IMR-90 (cell line): Measurements from ENCODE around the gene TMUB1. TPM values are rescaled to one million over a fixed set of nuclear protein-coding genes. Genes with fewer than 3 reads are reported as not detected.

ENCODE experiments used
- ATAC-seq: fragments of 200-7000 bp; cut with Tn5 transposase; 2 replicates; pipeline ENCODE4 v1.9.1; 2020; ENCODE audit warnings: low read depth, mild to moderate bottlenecking, moderate library complexity
- BruUV-seq: library from RNA; stranded (reverse); fragments of 400-500 nt; replicated peaks from 2 replicates; lab custom pipeline; 2021; lab: Mats Ljungman, UMichigan
- CTCF ChIA-PET: fragments of 300-600 bp; formaldehyde crosslinking; extraction: SDS; loops from one replicate; lab custom pipeline; 2021; ENCODE audit warnings: antibody characterized with exemption; lab: Yijun Ruan, JAX
- POLR2A ChIA-PET: fragments of 300-600 bp; sonication (Branson Sonifier 250); formaldehyde crosslinking; loops from one replicate; lab custom pipeline; 2022; ENCODE audit warnings: antibody characterized with exemption; ENCODE audit not compliant: unreplicated experiment; lab: Charles Lee
- DNase-seq: peaks from one replicate; pipeline ENCODE4 v3.0.0; 2013
- H2AFZ ChIP-seq: replicated peaks from 2 replicates; pipeline ENCODE3; 2013; ENCODE audit warnings: low read length, mild to moderate bottlenecking; ENCODE audit not compliant: poor library complexity
- H2AK5ac ChIP-seq: 2 replicates; pipeline ENCODE4 v1.6.1; 2013; ENCODE audit warnings: low read depth, low read length, inconsistent platforms
- H2AK9ac ChIP-seq: replicated peaks from 2 replicates; pipeline ENCODE3; 2013; ENCODE audit warnings: mild to moderate bottlenecking, low read depth, low read length, moderate library complexity; ENCODE audit not compliant: poor library complexity
- H2BK120ac ChIP-seq: 2 replicates; pipeline ENCODE4 v1.6.1; 2013; ENCODE audit warnings: low read depth, low read length, inconsistent platforms
- H2BK15ac ChIP-seq: 3 replicates; pipeline ENCODE4 v1.6.1; 2013; ENCODE audit warnings: low read depth, low read length, inconsistent platforms
- H2BK20ac ChIP-seq: 2 replicates; pipeline ENCODE4 v1.6.1; 2013; ENCODE audit warnings: low read depth, mild to moderate bottlenecking, inconsistent platforms, low read length, moderate library complexity
- H2BK5ac ChIP-seq: 2 replicates; pipeline ENCODE4 v1.6.1; 2013; ENCODE audit warnings: mild to moderate bottlenecking, low read depth, low read length, inconsistent platforms; ENCODE audit not compliant: poor library complexity, severe bottlenecking
- H3K14ac ChIP-seq: replicated peaks from 2 replicates; pipeline ENCODE4 v1.6.1; 2013; ENCODE audit warnings: low read depth, low read length, inconsistent platforms
- H3K18ac ChIP-seq: 2 replicates; pipeline ENCODE4 v1.6.1; 2013; ENCODE audit warnings: low read depth, low read length, control low read depth
- H3K23ac ChIP-seq: 2 replicates; pipeline ENCODE4 v1.6.1; 2013; ENCODE audit warnings: low read depth, low read length, inconsistent platforms
- H3K27ac ChIP-seq: 2 replicates; pipeline ENCODE4 v1.5.1; 2013; ENCODE audit warnings: mild to moderate bottlenecking, control low read depth, low read length; ENCODE audit not compliant: insufficient read depth
- H3K27me3 ChIP-seq: 2 replicates; pipeline ENCODE4 v1.6.1; 2013; ENCODE audit warnings: low read length; ENCODE audit not compliant: control insufficient read depth, insufficient read depth
- H3K36me3 ChIP-seq: 2 replicates; pipeline ENCODE4 v1.6.1; 2013; ENCODE audit warnings: low read length, mixed read lengths; ENCODE audit not compliant: control insufficient read depth, insufficient read depth
- H3K4ac ChIP-seq: 2 replicates; pipeline ENCODE4 v1.6.1; 2013; ENCODE audit warnings: low read depth, low read length, inconsistent platforms
- H3K4me1 ChIP-seq: 2 replicates; pipeline ENCODE4 v1.6.1; 2013; ENCODE audit warnings: low read length, mixed read lengths; ENCODE audit not compliant: control insufficient read depth, insufficient read depth
- H3K4me2 ChIP-seq: 2 replicates; pipeline ENCODE4 v1.6.1; 2013; ENCODE audit warnings: low read depth, mild to moderate bottlenecking, control low read depth, low read length, moderate library complexity
- H3K4me3 ChIP-seq: 2 replicates; pipeline ENCODE4 v1.5.1; 2013; ENCODE audit warnings: low read depth, mild to moderate bottlenecking, control low read depth, low read length, moderate library complexity; ENCODE audit not compliant: insufficient read depth
- H3K56ac ChIP-seq: 2 replicates; pipeline ENCODE4 v1.6.1; 2013; ENCODE audit warnings: low read length, inconsistent platforms; ENCODE audit not compliant: insufficient read depth; ENCODE audit errors: extremely low read depth
- H3K79me1 ChIP-seq, 2 experiments: 2 replicates each; pipeline ENCODE4 v1.6.1; 2013; ENCODE audit warnings: low read length in 2 of 2, inconsistent platforms in 1 of 2, low read depth in 1 of 2
- H3K9ac ChIP-seq: 2 replicates; pipeline ENCODE4 v1.6.1; 2013; ENCODE audit warnings: low read depth, low read length, control low read depth
- H3K9me1 ChIP-seq: 2 replicates; pipeline ENCODE4 v1.6.1; 2013; ENCODE audit warnings: low read length, inconsistent platforms; ENCODE audit not compliant: insufficient read depth
- H3K9me3 ChIP-seq: 2 replicates; pipeline ENCODE4 v1.6.1; 2013; ENCODE audit warnings: low read length; ENCODE audit not compliant: control insufficient read depth, insufficient read depth
- H4K20me1 ChIP-seq: 2 replicates; pipeline ENCODE4 v1.6.1; 2013; ENCODE audit warnings: low read length, inconsistent platforms; ENCODE audit not compliant: insufficient read depth
- H4K5ac ChIP-seq: 2 replicates; pipeline ENCODE4 v1.6.1; 2013; ENCODE audit warnings: mild to moderate bottlenecking, low read depth, low read length, control low read depth
- H4K8ac ChIP-seq, 2 experiments: 2 replicates each; pipeline ENCODE4 v1.6.1; 2013; ENCODE audit warnings: low read depth in 2 of 2, low read length in 2 of 2, control low read depth in 1 of 2, inconsistent platforms in 1 of 2
- H4K91ac ChIP-seq: 2 replicates; pipeline ENCODE4 v1.6.1; 2013; ENCODE audit warnings: low read depth, low read length, inconsistent platforms; ENCODE audit not compliant: insufficient read depth
- CEBPB ChIP-seq: IDR thresholded peaks from 2 replicates; pipeline ENCODE4 v1.6.1; 2012; ENCODE audit warnings: low read depth, low read length, improper control_type of control experiment
- CHD1 ChIP-seq: IDR thresholded peaks from 2 replicates; pipeline ENCODE4 v1.6.1; 2012; ENCODE audit warnings: low read depth, low read length, improper control_type of control experiment
- FOS ChIP-seq: fragments of 150-350 bp; IDR thresholded peaks from 2 replicates; pipeline ENCODE4 v1.6.1; 2016; ENCODE audit warnings: low read depth, low read length
- MAFK ChIP-seq: IDR thresholded peaks from 2 replicates; pipeline ENCODE4 v1.6.1; 2012; ENCODE audit warnings: low read depth, low read length, improper control_type of control experiment
- MAZ ChIP-seq: IDR thresholded peaks from 2 replicates; pipeline ENCODE4 v1.6.1; 2012; ENCODE audit warnings: low read depth, mild to moderate bottlenecking, low read length, improper control_type of control experiment, moderate library complexity, borderline replicate concordance
- WGBS, 2 experiments: methylation state at CpG; one replicate each; pipeline versions ENCODE4 v1.1.5 to v1.1.7; 2013; ENCODE audit warnings: missing lambda C conversion rate in 2 of 2; ENCODE audit not compliant: insufficient read length in 1 of 2; ENCODE audit errors: extremely low coverage in 2 of 2; 5-methylcytosine and 5-hydroxymethylcytosine counted together
- dilution Hi-C: fragments of 300-500 bp; cut with HindIII; formaldehyde crosslinking; loops from one replicate; pipeline ENCODE4 v1.14.3; 2018; ENCODE audit warnings: low sequenced_read_pairs; ENCODE audit not compliant: unreplicated experiment
- in situ Hi-C: fragments of 300-500 bp; cut with MboI; formaldehyde crosslinking; loops from 3 replicates; pipeline ENCODE4 v1.14.3; 2019; ENCODE audit warnings: low sequenced_read_pairs, inconsistent platforms, mixed read lengths
- intact Hi-C: fragments of 100-400 bp; cut with micrococcal nuclease; formaldehyde crosslinking; loops from 2 replicates; pipeline ENCODE4 v1.10.0; 2022
- polyA plus RNA-seq, 3 experiments: library from polyadenylated mRNA; depleted of rRNA; stranded (reverse); fragments of >200 nt; gene quantifications; 2 replicates each; pipeline ENCODE4 v1.2.3, GENCODE V29; 2012; ENCODE audit warnings: low replicate concordance in 1 of 3
- total RNA-seq: library from RNA; depleted of rRNA; stranded (reverse); fragments of >200 nt; gene quantifications from 2 replicates; pipeline ENCODE4 v1.2.3, GENCODE V29; 2012
- TF ChIP-seq, protein P1 (sequence below): conservative IDR thresholded peaks from 2 replicates; pipeline ENCODE4 v1.5.1; 2012; ENCODE audit warnings: mild to moderate bottlenecking, low read depth, low read length, improper control_type of control experiment

The TMUB1 gene
- total and polyA plus RNA-seq, 2 of the 4 experiments (the other 2 are of a cell fraction): 6.8 to 29.8 TPM

DNA sequence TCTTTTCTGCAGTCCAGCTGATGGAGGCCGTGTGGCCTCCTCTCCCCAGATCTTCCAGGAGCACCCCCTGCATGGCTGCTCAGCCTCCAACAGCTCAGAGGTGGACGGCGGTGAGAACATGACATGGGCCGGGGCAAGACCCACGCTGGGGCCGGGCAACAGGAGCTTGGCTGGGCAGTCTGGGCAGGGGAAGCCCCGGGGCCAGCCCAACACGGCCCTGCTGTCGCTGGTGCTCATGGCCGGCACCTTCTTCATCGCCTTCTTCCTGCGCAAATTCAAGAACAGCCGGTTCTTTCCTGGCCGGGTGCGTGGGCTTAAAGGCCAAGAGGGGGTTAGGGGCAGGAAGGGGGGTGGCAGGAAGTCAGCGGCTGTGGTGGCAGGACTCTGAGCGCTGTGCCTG, 9.3 kb downstream of the TMUB1 start (continued):
- no peak for TF ChIP-seq CHD1
- no peak for TF ChIP-seq MAFK
- no peak for TF ChIP-seq MAZ
- TF ChIP-seq FOS: no peak

DNA sequence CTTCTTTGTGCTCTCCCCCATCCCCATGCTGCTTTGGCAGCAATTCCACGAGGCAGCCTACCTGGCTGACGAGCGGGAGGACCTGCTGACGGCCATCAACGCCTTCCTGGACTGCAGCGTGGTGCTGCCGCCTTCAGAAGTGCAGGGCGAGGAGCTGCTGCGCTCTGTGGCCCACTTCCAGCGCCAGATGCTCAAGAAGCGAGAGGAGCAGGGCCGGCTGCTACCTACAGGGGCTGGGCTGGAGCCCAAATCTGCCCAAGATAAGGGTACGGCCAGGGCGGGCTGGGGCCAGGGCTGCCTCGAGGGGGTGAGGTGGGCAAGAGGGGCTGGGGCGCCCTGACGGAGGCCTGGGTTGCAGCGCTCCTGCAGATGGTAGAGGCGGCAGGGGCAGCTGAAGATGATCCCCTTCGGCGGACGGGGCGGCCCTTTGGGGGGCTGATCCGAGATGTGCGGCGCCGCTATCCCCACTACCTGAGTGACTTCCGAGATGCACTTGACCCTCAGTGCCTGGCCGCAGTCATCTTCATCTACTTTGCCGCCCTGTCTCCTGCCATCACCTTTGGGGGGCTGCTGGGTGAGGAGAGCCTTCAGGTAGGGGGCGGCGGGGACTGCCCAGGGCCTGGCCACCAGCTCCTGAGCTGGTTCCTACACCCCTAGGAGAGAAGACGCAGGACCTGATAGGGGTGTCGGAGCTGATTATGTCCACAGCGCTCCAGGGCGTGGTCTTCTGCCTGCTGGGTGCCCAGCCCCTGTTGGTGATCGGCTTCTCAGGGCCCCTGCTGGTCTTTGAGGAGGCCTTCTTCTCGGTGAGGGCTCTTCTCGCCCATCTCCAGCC, 12.0 kb downstream of the TMUB1 start:
- TF ChIP-seq, protein P1, sequence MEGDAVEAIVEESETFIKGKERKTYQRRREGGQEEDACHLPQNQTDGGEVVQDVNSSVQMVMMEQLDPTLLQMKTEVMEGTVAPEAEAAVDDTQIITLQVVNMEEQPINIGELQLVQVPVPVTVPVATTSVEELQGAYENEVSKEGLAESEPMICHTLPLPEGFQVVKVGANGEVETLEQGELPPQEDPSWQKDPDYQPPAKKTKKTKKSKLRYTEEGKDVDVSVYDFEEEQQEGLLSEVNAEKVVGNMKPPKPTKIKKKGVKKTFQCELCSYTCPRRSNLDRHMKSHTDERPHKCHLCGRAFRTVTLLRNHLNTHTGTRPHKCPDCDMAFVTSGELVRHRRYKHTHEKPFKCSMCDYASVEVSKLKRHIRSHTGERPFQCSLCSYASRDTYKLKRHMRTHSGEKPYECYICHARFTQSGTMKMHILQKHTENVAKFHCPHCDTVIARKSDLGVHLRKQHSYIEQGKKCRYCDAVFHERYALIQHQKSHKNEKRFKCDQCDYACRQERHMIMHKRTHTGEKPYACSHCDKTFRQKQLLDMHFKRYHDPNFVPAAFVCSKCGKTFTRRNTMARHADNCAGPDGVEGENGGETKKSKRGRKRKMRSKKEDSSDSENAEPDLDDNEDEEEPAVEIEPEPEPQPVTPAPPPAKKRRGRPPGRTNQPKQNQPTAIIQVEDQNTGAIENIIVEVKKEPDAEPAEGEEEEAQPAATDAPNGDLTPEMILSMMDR: no peak
- no peak for TF ChIP-seq CEBPB
- intact Hi-C loops: no loop called here
- DNase-seq (no peak), ATAC-seq (no peak)
- H3K27ac ChIP-seq: no peak overlapping the region
- H3K4me1 ChIP-seq: peaks cover 6% of the 10 kb centered on the region; the same call in 1 of the 2 replicates
- no peak overlapping the region for H3K4me3 ChIP-seq
- CTCF ChIA-PET: no interaction called here
- H3K23ac ChIP-seq: no peak overlapping the region
- 95% methylated on average over 17 of the region's 39 CpGs; no CpG with 5 or more reads in 1 of the 2 experiments for WGBS, 2 experiments
- H3K27me3 ChIP-seq: no peaks in the 10 kb centered on the region
- no peaks in the 10 kb centered on the region for H3K9me3 ChIP-seq
- H2BK120ac ChIP-seq: no peak overlapping the region
- H3K4ac ChIP-seq: no peak overlapping the region
- in situ Hi-C loops: no loop called here
- H2AK9ac ChIP-seq: no peak overlapping the region
- peaks cover 86% of the 10 kb centered on the region for H3K36me3 ChIP-seq
- peaks cover 12 to 34% of the 10 kb centered on the region in 2 experiments; a peak in 3 of 4 replicates for H3K79me1 ChIP-seq
- no peak overlapping the region for H2BK20ac ChIP-seq
- no peak overlapping the region for H2AFZ ChIP-seq
- H3K9ac ChIP-seq: no peak overlapping the region
- no peak overlapping the region for H3K4me2 ChIP-seq
- 0 out of 2 replicates have a peak, but pooled peaks cover 4% of the 10 kb centered on the region for H3K9me1 ChIP-seq
- no peak overlapping the region for H4K5ac ChIP-seq
- H4K91ac ChIP-seq: no peak overlapping the region
- BruUV-seq: no TSS peak
- H3K14ac ChIP-seq: no peak overlapping the region
- H3K18ac ChIP-seq: no peak overlapping the region
- dilution Hi-C loops: no loop called here
- no peak overlapping the region for H2AK5ac ChIP-seq
- POLR2A ChIA-PET: no interaction called here
- H4K20me1 ChIP-seq: peaks cover 10% of the 10 kb centered on the region
- no peak overlapping the region for H4K8ac ChIP-seq
- no peak overlapping the region for H3K56ac ChIP-seq
- H2BK5ac ChIP-seq: no peak overlapping the region
- H2BK15ac ChIP-seq: no peak overlapping the region
